Measurements from ENCODE around the gene CBLC.

CBLC gene

DNA sequence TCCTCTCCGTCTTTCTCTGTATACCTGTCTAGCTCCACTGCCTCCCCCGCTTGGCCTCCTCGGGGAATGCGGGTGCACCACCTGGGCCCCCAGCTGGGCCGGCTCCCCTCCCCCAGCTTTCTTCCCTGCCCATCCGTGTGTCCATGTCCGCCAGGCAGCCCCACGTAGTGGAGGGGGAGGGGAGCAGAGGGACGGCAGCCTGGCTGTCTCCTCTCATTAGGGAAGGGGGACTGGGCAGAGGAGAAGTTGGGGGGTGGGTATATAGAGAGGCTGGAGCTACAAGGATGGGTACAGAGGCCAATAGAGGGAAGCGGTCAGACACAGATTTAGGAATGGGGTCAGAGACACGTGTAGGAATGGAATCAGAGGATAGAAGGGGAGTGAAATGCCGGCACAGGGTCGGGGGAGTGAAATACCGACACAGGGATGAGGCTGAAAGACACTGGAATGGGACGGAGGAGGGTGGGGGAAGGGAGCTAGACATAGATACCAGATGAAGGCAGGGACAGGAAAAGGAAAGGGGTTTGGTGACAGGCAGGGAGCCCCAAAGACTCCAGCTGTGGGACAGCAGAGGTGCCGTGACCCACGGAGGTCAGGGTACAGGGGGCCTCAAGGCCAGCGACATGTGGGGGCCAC, 71.2 kb downstream of the CBLC start:
- H3K27ac ChIP-seq (ENCODE audit: low read depth, low read length) = peak overlapping the region; percentile 97
- no peaks in the 10 kb centered on the region for H3K9me3 ChIP-seq (ENCODE audit: control insufficient read depth, insufficient read depth, low read length)
- H3K27me3 ChIP-seq (ENCODE audit: control insufficient read depth, insufficient read depth, low read length) = peaks cover 3% of the 10 kb centered on the region; the same call in 1 of the 2 replicates
- peak overlapping the region; percentile 74 for H3K4me3 ChIP-seq (ENCODE audit: low read depth, low read length)
- H3K4me1 ChIP-seq (ENCODE audit: control insufficient read depth, insufficient read depth, low read length) = peaks cover 19% of the 10 kb centered on the region
- peaks cover 20% of the 10 kb centered on the region for H3K36me3 ChIP-seq (ENCODE audit: control insufficient read depth, insufficient read depth, low read length)
- no peak overlapping the region for H3K9ac ChIP-seq (ENCODE audit: low read depth, low read length)
